HG03280 (cell line): ENCODE results near the gene FBXW10.
"Not testable (repeated sequence)": the region's sequence is repeated elsewhere in the genome, so short reads cannot be mapped to it uniquely, and the experiment has no call there.

Experiments used
- ATAC-seq: cut with Tn5 transposase; IDR thresholded peaks from one replicate; pipeline ENCODE4 v1.9.1; 2021; ENCODE audit warnings: mild to moderate bottlenecking, moderate library complexity; ENCODE audit not compliant: unreplicated experiment

FBXW10 gene

GRCh38 chr17:18743699-18744421 lies at the start of gene FBXW10:
Gene FBXW10, plus strand, starts transcription at chr17:18744054. Its CDS starts 191 bp downstream, at chr17:18744245.
- ATAC-seq: not testable (repeated sequence)

- not testable (repeated sequence) for ATAC-seq
Measured at GRCh38 chr17:18695143-18695542, 48.7 kb upstream of the FBXW10 start.

GRCh38 chr17:18698473-18699103 lies 45.3 kb upstream of the FBXW10 start:
- not testable (repeated sequence) for ATAC-seq

- not testable (repeated sequence) for ATAC-seq
Measured at GRCh38 chr17:18705955-18706354, 37.9 kb upstream of the FBXW10 start.

- not testable (repeated sequence) for ATAC-seq
Measured at GRCh38 chr17:18708215-18708614, 35.6 kb upstream of the FBXW10 start.

- ATAC-seq: not testable (repeated sequence)
Measured at GRCh38 chr17:18712354-18712999, 31.4 kb upstream of the FBXW10 start.

GRCh38 chr17:18718643-18719427 lies 25.0 kb upstream of the FBXW10 start:
- ATAC-seq: not testable (repeated sequence)

GRCh38 chr17:18719428-18720110 lies 24.3 kb upstream of the FBXW10 start:
- ATAC-seq: not testable (repeated sequence)

- not testable (repeated sequence) for ATAC-seq
Measured at GRCh38 chr17:18721775-18722547, 21.9 kb upstream of the FBXW10 start.

GRCh38 chr17:18722612-18723011 lies 21.2 kb upstream of the FBXW10 start:
- not testable (repeated sequence) for ATAC-seq

GRCh38 chr17:18723509-18723908 lies 20.3 kb upstream of the FBXW10 start:
- ATAC-seq: not testable (repeated sequence)

GRCh38 chr17:18732438-18732837 lies 11.4 kb upstream of the FBXW10 start:
- ATAC-seq: not testable (repeated sequence)

GRCh38 chr17:18733350-18733749 lies 10.5 kb upstream of the FBXW10 start:
- not testable (repeated sequence) for ATAC-seq

- ATAC-seq: not testable (repeated sequence)
Measured at GRCh38 chr17:18739616-18740391, 4.0 kb upstream of the FBXW10 start.

- ATAC-seq: not testable (repeated sequence)
Measured at GRCh38 chr17:18741228-18741627, 2.6 kb upstream of the FBXW10 start.

- not testable (repeated sequence) for ATAC-seq
Measured at GRCh38 chr17:18744726-18745125, 872 bp downstream of the FBXW10 start.

GRCh38 chr17:18746551-18746950 lies 2.7 kb downstream of the FBXW10 start:
- not testable (repeated sequence) for ATAC-seq

GRCh38 chr17:18747501-18747900 lies 3.6 kb downstream of the FBXW10 start:
- ATAC-seq: not testable (repeated sequence)

GRCh38 chr17:18750242-18750641 lies 6.4 kb downstream of the FBXW10 start:
- ATAC-seq: not testable (repeated sequence)
